Measurements from ENCODE around the gene PLAC9.

PLAC9 gene

GRCh38 chr10:80161321-80162083 lies 29.0 kb downstream of the PLAC9 start:
- DNase-seq: peak; percentile 33 to 51 (median 48)

GRCh38 chr10:80163741-80164341 lies 31.3 kb downstream of the PLAC9 start:
- no peak for DNase-seq

- no peak for DNase-seq
Observed at GRCh38 chr10:80164596-80164995, 32.1 kb downstream of the PLAC9 start.

- peak; percentile 41 to 56 (median 52) for DNase-seq
Observed at GRCh38 chr10:80165173-80165572, 32.6 kb downstream of the PLAC9 start.

- no peak for DNase-seq
Observed at GRCh38 chr10:80166581-80167470, 34.3 kb downstream of the PLAC9 start.

DNA sequence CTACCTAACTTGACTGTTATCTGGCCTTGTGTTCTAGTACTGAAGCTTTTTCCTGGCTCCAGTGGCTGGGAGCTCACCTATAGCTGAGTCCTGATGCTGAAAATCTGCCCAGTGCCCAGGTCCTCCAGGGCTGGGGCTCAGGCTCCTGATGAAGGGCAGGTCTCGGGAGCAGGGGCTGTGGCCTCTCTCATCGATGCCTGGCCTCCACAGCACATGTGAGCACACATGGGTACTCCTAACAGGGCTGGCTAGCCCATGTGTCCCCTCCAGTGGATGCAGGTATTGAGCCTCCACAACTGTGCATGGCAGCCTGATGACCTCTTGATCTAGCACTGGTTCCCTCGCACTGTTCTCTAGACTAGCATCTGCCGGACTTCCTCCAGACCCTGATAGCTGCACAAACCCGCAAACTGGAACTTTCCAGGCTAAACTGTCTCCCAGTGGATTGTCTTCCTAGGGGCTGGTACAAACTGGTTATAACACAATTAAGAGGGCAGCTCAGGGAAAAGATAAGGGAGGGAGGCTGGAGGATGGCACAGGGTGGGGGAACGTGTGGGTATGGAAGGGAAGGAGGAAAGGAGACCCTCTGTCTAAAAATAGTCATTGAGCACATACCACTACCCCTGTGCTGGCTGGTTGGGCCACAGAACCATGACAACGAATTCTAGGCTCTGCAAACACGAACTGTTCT lies 35.1 kb downstream of the PLAC9 start:
- DNase-seq: no peak

- DNase-seq: no peak
Observed at GRCh38 chr10:80168162-80168511, 35.6 kb downstream of the PLAC9 start.

DNA sequence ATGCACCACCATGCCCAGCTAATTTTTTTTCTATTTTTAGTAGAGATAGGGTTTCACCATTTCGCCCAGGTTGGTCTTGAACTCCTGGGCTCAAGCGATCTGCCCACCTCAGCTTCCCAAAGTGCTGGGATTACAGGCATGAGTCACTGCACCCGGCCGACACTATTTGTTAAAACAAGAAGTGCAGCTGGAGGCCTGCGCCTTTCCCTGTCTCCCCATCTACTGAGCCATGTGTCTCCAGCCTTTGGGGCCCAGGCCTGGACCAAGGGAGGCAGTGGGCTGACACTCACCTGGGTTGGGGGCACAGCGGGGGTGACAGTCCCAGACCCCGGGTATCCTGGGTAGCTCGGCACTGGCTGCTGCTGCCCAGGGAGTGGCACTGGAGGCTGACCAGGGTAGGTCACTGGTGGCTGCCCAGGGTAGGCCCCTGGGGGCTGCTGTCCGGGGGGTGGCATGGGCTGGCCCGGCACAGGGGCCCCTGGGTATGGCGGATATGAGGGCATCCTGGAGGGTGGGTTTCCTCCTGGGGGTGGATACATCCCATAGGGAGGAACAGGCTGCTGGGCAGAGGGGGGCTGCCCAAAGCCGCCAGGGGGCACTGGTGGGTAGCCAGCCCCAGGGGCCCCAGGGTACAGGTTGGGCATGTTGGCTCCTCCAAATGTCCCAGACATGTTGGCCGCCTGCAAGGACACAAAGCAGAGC lies 36.3 kb downstream of the PLAC9 start:
- DNase-seq: peak in 1 of 3 donors; percentile 36

GRCh38 chr10:80170026-80170425 lies 37.5 kb downstream of the PLAC9 start:
- no peak for DNase-seq

DNA sequence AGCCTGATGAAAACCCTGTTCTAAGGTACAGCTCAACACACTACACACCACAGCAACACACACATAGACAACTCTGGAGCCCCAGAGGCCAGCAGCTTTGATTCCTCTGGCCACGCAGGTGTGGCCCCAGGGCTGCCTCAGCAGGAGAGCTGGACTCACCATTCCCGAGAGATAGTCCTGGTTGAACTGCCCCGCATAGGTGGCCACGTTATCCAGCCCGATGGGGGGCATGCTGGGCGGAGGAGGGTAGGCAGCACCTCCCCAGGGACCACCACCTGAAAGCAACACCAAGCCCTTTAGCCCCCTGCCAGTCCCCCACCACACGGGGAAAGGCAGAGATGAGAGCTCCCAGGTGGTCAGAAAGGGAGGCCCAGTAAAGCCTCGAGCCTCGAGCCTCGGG lies 38.1 kb downstream of the PLAC9 start:
- no peak for DNase-seq

GRCh38 chr10:80171248-80171660 lies 38.7 kb downstream of the PLAC9 start:
- DNase-seq: no peak

GRCh38 chr10:80172896-80173295 lies 40.4 kb downstream of the PLAC9 start:
- peak in 1 of 3 donors; percentile 31 for DNase-seq

- no peak for DNase-seq
Observed at GRCh38 chr10:80173466-80173865, 40.9 kb downstream of the PLAC9 start.

DNA sequence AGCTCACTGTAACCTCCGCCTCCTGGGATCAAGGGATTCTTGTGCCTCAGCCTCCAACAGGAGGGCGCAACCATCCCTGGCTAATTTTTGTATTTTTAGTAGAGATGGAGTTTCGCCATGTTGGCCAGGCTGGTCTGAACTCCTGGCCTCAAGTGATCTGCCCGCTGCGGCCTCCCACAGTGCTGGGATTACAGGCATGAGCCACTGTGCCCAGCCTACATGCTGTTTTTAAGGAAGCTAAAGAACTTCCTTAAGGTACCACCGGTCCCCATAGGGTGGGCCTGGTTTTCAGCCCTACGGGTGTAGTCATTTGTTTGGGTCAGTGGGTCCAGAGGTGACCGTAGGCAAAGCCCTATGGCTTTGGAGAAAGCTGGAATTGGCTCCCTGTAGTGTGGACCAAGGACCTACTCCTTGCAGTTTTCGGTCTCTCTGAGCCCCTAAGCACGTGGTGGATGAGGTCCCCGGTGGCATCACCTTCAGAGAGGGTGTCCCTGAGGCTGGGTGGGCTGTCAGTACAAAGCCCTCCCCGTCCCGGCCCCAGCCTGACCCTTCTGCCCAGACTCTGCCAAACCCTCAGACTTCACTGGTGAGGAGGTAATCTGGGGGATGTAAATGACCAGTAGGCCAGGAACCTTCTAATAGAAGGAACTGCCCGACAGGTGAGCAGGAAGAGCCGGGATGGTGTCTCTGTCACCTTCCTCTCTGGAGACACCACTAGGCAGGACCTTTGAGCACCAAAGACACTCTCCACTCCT lies 42.3 kb downstream of the PLAC9 start:
- DNase-seq: peak in 1 of 3 donors; percentile 28

DNA sequence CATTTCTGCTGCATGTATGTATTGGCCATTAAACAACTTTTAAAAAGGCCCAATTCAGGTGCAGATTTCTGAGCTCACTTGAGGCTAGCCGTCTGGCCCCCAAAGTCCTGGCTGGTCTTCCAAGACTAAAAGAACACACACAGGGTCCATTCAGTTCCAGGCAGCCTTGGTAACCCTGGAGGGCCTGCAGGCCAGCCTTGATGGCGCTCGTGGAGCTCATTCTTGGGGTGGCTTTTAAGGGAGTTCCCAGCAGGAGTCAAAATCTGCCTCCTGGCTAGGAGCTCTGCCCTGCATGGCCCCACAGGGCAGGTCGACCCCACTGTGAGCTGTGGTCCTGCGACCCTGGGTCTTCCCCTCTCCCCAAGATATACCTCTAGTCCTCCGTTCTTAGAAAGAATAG lies 44.0 kb downstream of the PLAC9 start:
- DNase-seq: no peak

DNA sequence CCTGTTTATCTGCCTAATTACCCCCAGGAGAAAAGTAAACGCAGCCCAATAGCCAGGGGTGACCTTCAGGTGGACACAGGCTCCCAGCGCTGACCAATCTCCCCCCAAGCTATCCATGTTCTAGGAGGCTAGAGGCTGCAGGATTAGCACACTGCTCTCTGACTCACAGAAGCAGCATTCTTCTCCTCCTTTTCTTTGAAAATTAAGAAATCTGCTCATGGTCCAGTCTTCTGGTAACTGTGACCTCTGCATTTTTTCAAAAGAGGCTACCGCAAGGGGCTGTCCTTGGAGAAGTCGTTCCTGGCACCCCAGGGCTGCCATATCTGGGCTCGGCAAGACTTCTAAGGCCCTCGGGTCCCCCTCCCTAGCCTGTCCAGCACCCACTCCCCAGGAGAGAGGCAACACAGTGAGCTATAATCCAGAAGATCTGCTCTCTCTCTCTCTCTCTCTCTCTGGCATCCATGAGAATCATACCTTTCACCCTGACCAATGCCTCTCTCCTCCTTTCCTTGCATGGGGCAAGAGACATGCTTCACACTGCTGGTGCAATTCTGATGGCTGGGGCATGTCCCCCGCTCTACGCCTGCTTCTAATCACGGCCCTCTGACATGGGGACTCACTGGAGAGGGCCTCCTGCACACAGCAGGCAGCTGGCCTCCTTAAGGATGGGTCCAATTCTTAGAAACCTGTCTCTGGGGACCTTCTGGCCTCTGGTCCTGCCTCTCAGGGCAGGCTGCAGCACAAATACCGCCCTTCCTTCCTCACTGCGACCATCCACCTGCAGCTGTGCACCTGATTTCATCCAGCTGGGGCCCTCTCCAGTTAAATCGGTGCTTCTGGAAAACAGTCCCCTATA lies 45.5 kb downstream of the PLAC9 start:
- DNase-seq: no peak

DNA sequence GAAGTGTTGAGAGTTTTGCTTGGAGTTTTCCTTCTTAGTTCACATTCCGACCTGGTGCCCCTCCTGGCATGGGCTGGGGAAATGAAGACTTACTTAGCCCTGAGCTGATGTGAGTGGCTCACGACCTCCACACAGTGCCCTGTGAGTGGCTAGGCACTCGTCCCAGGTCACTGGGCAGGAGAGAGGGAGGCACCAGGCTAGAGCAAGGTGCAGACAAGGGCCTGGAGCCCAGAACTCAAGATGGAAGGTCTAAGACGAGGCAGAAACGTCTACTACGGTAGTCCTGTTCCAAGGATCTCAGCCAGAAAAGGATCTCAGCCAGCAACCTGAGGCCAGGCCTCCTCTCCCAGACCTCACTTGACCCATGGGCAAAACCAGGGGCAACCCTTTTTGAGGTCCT lies 50.5 kb downstream of the PLAC9 start:
- no peak for DNase-seq

- no peak for DNase-seq
Observed at GRCh38 chr10:80183436-80183835, 50.9 kb downstream of the PLAC9 start.

DNA sequence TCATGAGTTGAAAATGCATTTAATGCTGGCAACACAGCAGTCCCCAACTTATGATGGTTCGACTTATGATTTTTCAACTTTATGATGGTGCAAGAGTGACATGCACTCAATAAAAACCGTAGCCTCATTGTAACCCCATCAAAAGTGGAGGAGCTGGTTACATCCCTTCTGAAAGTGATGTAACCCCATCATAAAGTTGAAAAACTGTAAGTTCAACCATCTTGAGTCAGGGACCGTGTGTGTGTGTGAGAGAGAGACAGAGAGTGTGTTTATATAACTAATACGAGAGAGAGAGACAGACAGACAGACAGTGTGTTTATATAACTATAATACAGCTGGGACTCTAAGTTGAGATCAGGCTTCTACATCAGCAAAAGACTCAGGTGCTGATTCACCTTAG lies 51.8 kb downstream of the PLAC9 start:
- no peak for DNase-seq

- no peak for DNase-seq
Observed at GRCh38 chr10:80185578-80186299, 53.2 kb downstream of the PLAC9 start.
